Upper lobe of right lung (tissue), 1 donor: ENCODE measurements around the gene NDOR1. TPM values are rescaled to one million over a fixed set of nuclear protein-coding genes. Genes with fewer than 3 reads are reported as not detected.

Experiments used
- ATAC-seq: fragments of 200-7000 bp; cut with Tn5 transposase; one replicate; pipeline ENCODE4 v1.9.1; 2020; ENCODE audit warnings: mild to moderate bottlenecking, moderate library complexity
- DNase-seq: peaks from one replicate; pipeline ENCODE4 v3.0.0-alpha.2; 2020
- H3K27ac ChIP-seq: fragments of 200-600 bp; one replicate; pipeline ENCODE4 v1.8.0; 2022
- H3K27me3 ChIP-seq: fragments of 200-600 bp; one replicate; pipeline ENCODE4 v1.8.0; 2022; ENCODE audit warnings: mild to moderate bottlenecking
- H3K36me3 ChIP-seq: fragments of 200-600 bp; one replicate; pipeline ENCODE4 v1.8.0; 2022
- H3K4me1 ChIP-seq: fragments of 200-600 bp; one replicate; pipeline ENCODE4 v1.8.0; 2022
- H3K4me3 ChIP-seq: fragments of 200-600 bp; one replicate; pipeline ENCODE4 v1.8.0; 2022; ENCODE audit warnings: mild to moderate bottlenecking
- H3K9me3 ChIP-seq: fragments of 200-600 bp; one replicate; pipeline ENCODE4 v1.8.0; 2022
- CTCF ChIP-seq: fragments of 200-600 bp; IDR thresholded peaks from one replicate; pipeline ENCODE4 v1.8.0; 2022; ENCODE audit warnings: antibody characterized with exemption
- intact Hi-C: fragments of 100-400 bp; cut with DNase I; formaldehyde crosslinking; loops from one replicate; pipeline ENCODE4 v1.11.0; 2022
- total RNA-seq: library from RNA; stranded (reverse); fragmentation: NEBNext Ultra II Directional; extraction: Animal tissue kit (Norgen Biotek cat#: 25700); gene quantifications from one replicate; pipeline ENCODE4 v1.2.1, GENCODE V29; 2021
- donor health status: DM: no; HTN: yes; CAD: no; lungs with severe emphysema.

Gene NDOR1
- total RNA-seq, 1 donor from 2014 or later, result 16.7 TPM

DNA sequence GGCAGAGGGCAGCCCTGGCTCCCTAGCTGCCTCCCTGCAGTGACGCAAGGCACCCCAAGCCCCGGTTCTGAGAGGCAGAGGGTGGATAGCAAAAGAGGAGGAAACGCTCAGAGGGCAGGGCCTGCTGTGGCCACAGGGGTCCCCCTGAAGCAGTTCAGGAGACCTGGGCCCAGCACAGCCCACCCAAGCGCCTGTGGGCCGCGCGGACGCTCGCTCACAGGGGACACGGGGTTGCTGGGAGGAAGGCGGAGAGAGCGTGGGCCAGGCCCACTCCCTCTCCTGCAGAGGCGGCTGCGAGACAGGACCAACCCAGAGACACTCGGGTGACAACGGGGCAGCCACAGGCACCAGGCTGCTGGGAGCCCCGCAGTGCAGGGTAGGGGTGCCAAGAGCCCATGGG lies 25.7 kb upstream of the NDOR1 start:
- Histone ChIP-seq H3K27me3 (no peaks in the 10 kb centered on the region), H3K4me1 (no peaks in the 10 kb centered on the region), H3K27ac (no peak overlapping the region), H3K36me3 (peaks cover 60% of the 10 kb centered on the region), H3K9me3 (no peaks in the 10 kb centered on the region), H3K4me3 (no peak overlapping the region)
- ATAC-seq (no peak), DNase-seq (no peak)
- no peak for TF ChIP-seq CTCF
- intact Hi-C loops, result no loop called here

- TF ChIP-seq CTCF, result no peak
- intact Hi-C loops, result no loop called here
- no peak for DNase-seq
Observed at GRCh38 chr9:137180491-137180890, 25.0 kb upstream of the NDOR1 start.

GRCh38 chr9:137181680-137182079 lies 23.8 kb upstream of the NDOR1 start:
- Histone ChIP-seq H3K27ac (no peak overlapping the region), H3K4me3 (no peak overlapping the region), H3K27me3 (no peaks in the 10 kb centered on the region), H3K9me3 (no peaks in the 10 kb centered on the region), H3K36me3 (peaks cover 70% of the 10 kb centered on the region), H3K4me1 (peaks cover 8% of the 10 kb centered on the region)
- DNase-seq (no peak), ATAC-seq (no peak)
- intact Hi-C loops, result no loop called here
- TF ChIP-seq CTCF, result no peak

More at GRCh38 chr9:137180491-137180890, 25.0 kb upstream of the NDOR1 start:
- no peaks in the 10 kb centered on the region for H3K9me3 ChIP-seq
- H3K36me3 ChIP-seq, result peaks cover 62% of the 10 kb centered on the region
- no peak overlapping the region for H3K4me3 ChIP-seq
- no peak for ATAC-seq
- no peaks in the 10 kb centered on the region for H3K4me1 ChIP-seq
- no peak overlapping the region for H3K27ac ChIP-seq
- H3K27me3 ChIP-seq, result no peaks in the 10 kb centered on the region

GRCh38 chr9:137182836-137183235 lies 22.7 kb upstream of the NDOR1 start:
- H3K4me3 ChIP-seq, result no peak overlapping the region
- H3K27me3 ChIP-seq, result no peaks in the 10 kb centered on the region
- H3K4me1 ChIP-seq, result peaks cover 19% of the 10 kb centered on the region
- H3K36me3 ChIP-seq, result peaks cover 73% of the 10 kb centered on the region
- H3K9me3 ChIP-seq, result no peaks in the 10 kb centered on the region
- intact Hi-C loops, result no loop called here
- no peak for DNase-seq
- no peak for ATAC-seq
- TF ChIP-seq CTCF, result no peak
- no peak overlapping the region for H3K27ac ChIP-seq

DNA sequence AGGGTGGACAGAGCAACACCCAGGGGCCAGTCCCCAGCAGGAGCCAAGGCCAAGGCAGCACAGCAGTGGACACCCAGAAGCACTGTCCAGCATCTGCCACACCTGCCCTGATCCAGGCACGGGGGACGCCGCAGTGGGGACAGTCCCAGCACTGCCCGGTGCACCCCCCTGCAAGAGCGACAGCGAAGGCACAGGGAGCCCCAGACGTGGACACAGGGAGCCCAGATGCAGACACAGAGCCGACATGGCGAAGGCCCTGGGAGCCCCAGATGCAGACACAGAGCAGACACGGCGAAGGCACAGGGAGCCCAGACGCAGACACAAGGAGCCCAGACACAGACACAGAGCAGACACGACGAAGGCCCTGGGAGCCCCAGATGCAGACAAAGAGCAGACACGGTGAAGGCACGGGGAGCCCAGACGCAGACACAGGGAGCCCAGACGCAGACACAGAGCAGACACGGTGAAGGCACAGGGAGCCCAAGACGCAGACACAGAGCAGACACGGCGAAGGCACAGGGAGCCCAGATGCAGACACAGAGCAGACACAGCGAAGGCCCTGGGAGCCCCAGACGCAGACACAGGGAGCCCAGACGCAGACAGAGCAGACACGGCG lies 21.4 kb upstream of the NDOR1 start:
- Histone ChIP-seq H3K36me3 (peaks cover 63% of the 10 kb centered on the region), H3K27ac (no peak overlapping the region), H3K27me3 (no peaks in the 10 kb centered on the region), H3K4me1 (peaks cover 20% of the 10 kb centered on the region), H3K4me3 (no peak overlapping the region), H3K9me3 (no peaks in the 10 kb centered on the region)
- TF ChIP-seq CTCF, result no peak
- ATAC-seq (no peak), DNase-seq (no peak)
- intact Hi-C loops, result no loop called here
